NCI-H446 treated with DMSO at 0.1 percent for 48 hours (cell line): ENCODE measurements around the gene EDIL3.
A peak's percentile ranks its signal among the peaks of the same experiment; 100 is the strongest.
"Not testable (repeated sequence)": the region's sequence is repeated elsewhere in the genome, so short reads cannot be mapped to it uniquely, and the experiment has no call there.

ENCODE experiments used
- DNase-seq: peaks from one replicate; lab custom pipeline; 2025; lab: John Stamatoyannopoulos, UW

Gene EDIL3

DNA sequence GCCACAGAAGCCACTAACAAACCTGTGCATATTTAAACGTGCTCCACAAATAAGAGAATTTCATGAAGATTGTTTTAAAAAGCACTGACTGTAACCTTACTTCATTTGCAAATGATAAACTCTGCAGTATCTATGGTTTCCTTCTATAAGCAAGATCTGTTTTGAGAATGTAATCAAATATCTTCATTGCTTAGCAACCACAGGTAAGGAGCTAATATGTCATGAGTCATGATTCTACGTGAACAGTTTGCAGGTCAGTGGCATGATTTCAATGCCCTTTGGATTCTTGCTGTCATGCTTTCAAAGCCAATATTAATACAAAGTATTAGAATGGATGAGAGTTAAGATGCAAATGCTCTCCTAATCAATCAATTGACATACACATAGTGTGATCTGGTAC, 325.0 kb downstream of the EDIL3 start:
- DNase-seq: no peak

DNA sequence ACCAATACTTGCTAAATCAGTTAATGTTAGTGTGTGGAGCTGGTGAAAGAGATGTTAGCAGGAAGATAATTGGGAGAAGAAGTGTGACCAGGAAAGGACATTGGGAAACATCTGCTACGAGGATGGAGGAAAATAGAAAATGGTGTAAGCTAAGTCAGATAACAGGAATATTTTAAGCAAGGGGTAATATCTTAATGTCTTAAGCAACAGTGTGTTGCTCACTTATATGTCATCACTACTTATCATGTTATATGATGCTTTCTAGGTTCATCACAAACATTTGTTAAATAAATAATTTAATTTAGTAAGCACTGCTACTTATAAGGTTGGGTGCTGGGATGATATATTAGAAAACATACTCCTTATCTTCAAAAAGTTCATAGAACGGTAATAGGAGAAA, 326.1 kb downstream of the EDIL3 start:
- DNase-seq: no peak

DNA sequence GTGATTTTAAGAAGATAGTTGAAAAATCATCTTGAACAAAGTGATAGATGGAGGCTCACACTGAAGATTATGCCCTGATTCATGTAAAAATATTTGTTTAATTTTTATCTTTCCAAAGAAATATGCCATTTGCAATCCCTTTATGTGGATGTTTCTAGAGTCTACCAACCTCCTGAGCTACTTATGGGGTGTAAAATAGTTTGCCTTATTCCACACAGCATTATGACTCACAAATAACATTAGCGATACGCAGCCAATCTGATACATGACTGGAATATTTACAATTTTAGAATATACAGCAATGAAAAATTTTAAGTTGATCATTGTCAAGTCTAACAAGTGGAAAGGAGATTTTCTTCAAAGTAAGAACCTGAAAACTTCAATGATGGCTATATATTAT, 327.5 kb downstream of the EDIL3 start:
- DNase-seq: no peak

- no peak for DNase-seq
Observed at GRCh38 chr5:84045964-84046363, 338.7 kb downstream of the EDIL3 start.

DNA sequence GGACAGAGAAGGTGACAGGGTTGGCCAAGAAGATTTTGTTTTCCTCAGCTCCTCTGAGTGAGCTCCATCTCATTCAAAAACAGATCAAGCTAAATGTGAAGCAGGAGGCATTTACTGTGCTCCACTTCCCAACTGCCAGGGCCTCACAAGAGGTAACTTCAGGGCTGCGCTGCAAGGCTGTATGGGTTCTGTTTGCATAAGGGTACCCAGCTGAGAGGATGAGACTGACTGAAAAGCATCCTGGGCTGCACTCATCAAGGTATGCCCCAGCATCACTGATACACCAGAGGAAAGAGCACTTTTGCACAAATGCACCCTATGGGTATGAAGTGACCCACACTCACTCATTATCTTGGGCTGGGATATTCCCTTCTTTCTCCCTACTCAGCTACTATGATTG, 347.8 kb downstream of the EDIL3 start:
- DNase-seq: no peak

GRCh38 chr5:84032324-84032723, 352.4 kb downstream of the EDIL3 start:
- DNase-seq: no peak

GRCh38 chr5:84028093-84028492, 356.6 kb downstream of the EDIL3 start:
- DNase-seq: no peak

DNA sequence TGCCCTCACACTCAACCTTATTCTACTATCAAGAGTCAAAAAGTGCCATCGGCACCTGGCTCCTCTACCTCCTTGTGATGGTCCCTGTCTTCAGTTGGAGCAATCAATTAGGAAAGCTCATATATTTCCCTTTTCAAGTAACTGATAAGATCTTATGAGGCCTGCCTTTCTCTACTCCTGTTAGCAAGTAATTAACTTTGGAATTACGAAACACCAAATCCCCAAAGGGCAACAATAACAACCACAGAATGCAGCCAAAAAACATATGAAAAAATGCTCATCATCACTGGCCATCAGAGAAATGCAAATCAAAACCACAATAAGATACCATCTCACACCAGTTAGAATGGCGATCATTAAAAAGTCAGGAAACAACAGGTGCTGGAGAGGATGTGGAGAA, 366.2 kb downstream of the EDIL3 start:
- not testable (repeated sequence) for DNase-seq

GRCh38 chr5:84017523-84018172, 367.0 kb downstream of the EDIL3 start:
- no peak for DNase-seq

- no peak for DNase-seq
Observed at GRCh38 chr5:84016085-84016484, 368.6 kb downstream of the EDIL3 start.

GRCh38 chr5:84014966-84015365, 369.7 kb downstream of the EDIL3 start:
- DNase-seq: no peak

DNA sequence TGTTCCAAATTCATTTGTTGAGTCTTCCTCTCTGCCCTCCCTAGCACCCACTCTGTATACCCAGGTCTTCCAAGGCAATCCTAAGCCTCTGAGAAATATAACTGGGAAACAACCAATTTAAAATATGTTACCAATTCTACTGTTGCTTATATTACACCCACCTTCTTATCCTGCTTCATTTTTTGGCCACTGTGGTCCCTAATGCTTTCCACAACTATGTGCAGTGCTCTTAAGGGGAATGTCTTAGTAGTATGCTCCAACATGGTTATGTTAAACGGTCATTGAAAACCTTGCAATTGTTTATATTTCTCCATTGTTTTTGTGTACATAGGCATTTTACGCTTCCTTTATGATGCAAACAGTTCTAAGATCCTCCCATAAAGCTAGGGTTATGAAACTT, 390.9 kb downstream of the EDIL3 start:
- DNase-seq: no peak

DNA sequence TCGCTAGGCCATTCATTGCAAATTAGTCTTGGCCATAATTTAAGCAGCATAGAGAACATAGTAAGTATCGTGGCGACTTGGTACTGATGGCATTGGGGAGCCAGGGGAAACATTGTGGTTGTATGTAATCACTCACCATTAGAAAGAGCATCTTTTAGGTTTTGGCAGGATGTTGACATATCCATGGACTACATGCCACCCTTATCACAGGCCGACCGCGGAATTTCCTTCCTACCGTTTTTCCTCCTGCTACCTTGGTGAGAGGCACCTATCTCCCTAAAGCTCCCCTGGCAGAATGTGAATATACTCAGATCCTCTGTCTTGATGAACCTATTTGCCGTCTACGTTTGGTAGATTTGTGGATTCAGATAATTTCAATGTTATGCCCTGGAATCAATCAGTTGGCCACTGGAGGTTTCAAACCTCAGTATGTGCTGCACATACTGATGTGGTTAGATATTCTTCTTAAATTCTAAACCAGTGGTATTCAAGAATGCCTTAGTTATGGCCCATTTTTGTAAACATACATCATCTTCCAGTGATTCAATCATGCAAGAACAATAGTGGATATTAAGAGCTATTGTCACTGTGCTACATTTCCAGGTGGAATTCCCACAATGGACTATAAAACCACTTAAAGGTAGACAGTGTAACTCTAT, 393.0 kb downstream of the EDIL3 start:
- DNase-seq: no peak

- DNase-seq: no peak
Observed at GRCh38 chr5:83988293-83988685, 396.4 kb downstream of the EDIL3 start.

GRCh38 chr5:83987513-83988292, 397.0 kb downstream of the EDIL3 start:
- DNase-seq: peak; percentile 3

DNA sequence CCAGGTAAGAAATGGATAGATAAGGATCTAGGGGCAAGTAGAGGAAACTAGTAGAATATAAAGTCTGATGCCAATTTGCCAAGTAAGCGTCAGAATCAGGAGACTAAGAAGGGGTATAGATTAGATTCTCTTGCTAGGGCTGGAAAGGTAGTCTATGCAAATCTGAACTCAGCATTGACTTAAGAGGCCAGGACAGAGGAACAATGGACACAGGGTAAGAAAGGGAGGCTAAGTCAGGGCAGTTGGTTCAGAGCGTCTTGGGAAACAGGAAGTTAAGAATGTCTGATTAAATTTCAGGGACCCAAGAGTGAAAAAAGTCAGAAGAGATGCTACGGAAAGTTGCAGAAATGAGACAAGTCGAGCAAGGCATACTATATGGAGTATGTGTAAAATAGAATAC, 400.8 kb downstream of the EDIL3 start:
- no peak for DNase-seq

- no peak for DNase-seq
Observed at GRCh38 chr5:83973925-83974815, 410.5 kb downstream of the EDIL3 start.

GRCh38 chr5:83972909-83973308, 411.8 kb downstream of the EDIL3 start:
- DNase-seq: no peak

GRCh38 chr5:83972236-83972635, 412.4 kb downstream of the EDIL3 start:
- DNase-seq: no peak

- no peak for DNase-seq
Observed at GRCh38 chr5:83967417-83967816, 417.3 kb downstream of the EDIL3 start.

DNA sequence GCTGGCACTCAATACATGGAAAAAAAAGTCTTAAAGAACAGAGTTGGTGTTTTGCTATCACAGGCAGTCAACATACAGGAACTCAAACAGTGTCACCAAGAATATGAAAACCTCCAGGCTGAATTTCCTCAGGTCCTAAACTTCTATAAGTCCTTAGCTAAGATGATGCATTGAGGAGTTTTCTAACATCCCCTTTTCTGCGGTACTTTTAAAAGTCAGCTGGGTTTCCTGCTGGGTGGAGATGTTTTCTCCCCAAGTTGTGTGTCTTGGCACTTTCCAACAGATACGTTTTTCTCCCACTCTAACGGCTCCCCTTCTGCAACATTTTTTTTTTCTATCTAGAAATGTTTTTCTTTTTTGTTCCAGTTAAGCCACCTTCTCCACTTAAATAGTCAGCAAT, 419.2 kb downstream of the EDIL3 start:
- no peak for DNase-seq

GRCh38 chr5:83964271-83964670, 420.4 kb downstream of the EDIL3 start:
- no peak for DNase-seq
